ENCODE results near the gene PDZD2.
"Not testable (repeated sequence)": the region's sequence is repeated elsewhere in the genome, so short reads cannot be mapped to it uniquely, and the experiment has no call there.

PDZD2 gene

GRCh38 chr5:32115985-32116384 is 477.1 kb downstream of the PDZD2 start:
- Histone ChIP-seq H3F3A (ENCODE audit: low read depth) (no peaks in the 10 kb centered on the region), H3K9me2 (replicated peaks; ENCODE audit: low read depth, low read length) (no peaks in the 10 kb centered on the region), H3K27me3 (ENCODE audit: insufficient read depth, low read length, poor library complexity, severe bottlenecking) (no peaks in the 10 kb centered on the region), H3K36me3 (ENCODE audit: insufficient read depth, low read length) (peaks cover 26% of the 10 kb centered on the region; the same call in 1 of the 2 replicates), H3K4me1 (ENCODE audit: insufficient read depth, low read length, poor library complexity, severe bottlenecking) (no peaks in the 10 kb centered on the region), H3K9me3 (ENCODE audit: insufficient read depth, low read depth, low read length) (no peaks in the 10 kb centered on the region), H2AFZ (ENCODE audit: low read length) (no peak overlapping the region), H3K79me2 (ENCODE audit: insufficient read depth, low read length) (no peaks in the 10 kb centered on the region), H4K20me1 (ENCODE audit: insufficient read depth, low read length, poor library complexity, severe bottlenecking) (no peaks in the 10 kb centered on the region), H3K9ac (ENCODE audit: low read depth, low read length, poor library complexity, severe bottlenecking) (no peak overlapping the region), H3K4me3 (ENCODE audit: low read length, poor library complexity, severe bottlenecking) (no peak overlapping the region), H3K4me2 (ENCODE audit: low read depth, low read length, poor library complexity, severe bottlenecking) (no peak overlapping the region)
- TF ChIP-seq EZH2phosphoT487 (IDR thresholded peaks at IDR 0.05; ENCODE audit: borderline replicate concordance): no peak
- no peak for TF ChIP-seq CTCF (conservative IDR thresholded peaks at IDR 0.05; ENCODE audit: low read length)

GRCh38 chr5:32116574-32117313 is 477.8 kb downstream of the PDZD2 start:
- Histone ChIP-seq H3K9ac (ENCODE audit: low read depth, low read length, poor library complexity, severe bottlenecking) (no peak overlapping the region), H3K9me2 (replicated peaks; ENCODE audit: low read depth, low read length) (no peaks in the 10 kb centered on the region), H3F3A (ENCODE audit: low read depth) (no peaks in the 10 kb centered on the region), H4K20me1 (ENCODE audit: insufficient read depth, low read length, poor library complexity, severe bottlenecking) (no peaks in the 10 kb centered on the region), H2AFZ (ENCODE audit: low read length) (no peak overlapping the region), H3K36me3 (ENCODE audit: insufficient read depth, low read length) (peaks cover 22% of the 10 kb centered on the region; the same call in 1 of the 2 replicates), H3K4me2 (ENCODE audit: low read depth, low read length, poor library complexity, severe bottlenecking) (no peak overlapping the region), H3K4me3 (ENCODE audit: low read length, poor library complexity, severe bottlenecking) (no peak overlapping the region), H3K27me3 (ENCODE audit: insufficient read depth, low read length, poor library complexity, severe bottlenecking) (no peaks in the 10 kb centered on the region), H3K79me2 (ENCODE audit: insufficient read depth, low read length) (no peaks in the 10 kb centered on the region), H3K9me3 (ENCODE audit: insufficient read depth, low read depth, low read length) (no peaks in the 10 kb centered on the region), H3K4me1 (ENCODE audit: insufficient read depth, low read length, poor library complexity, severe bottlenecking) (no peaks in the 10 kb centered on the region)
- TF ChIP-seq CTCF (conservative IDR thresholded peaks at IDR 0.05; ENCODE audit: low read length): no peak
- no peak for TF ChIP-seq EZH2phosphoT487 (IDR thresholded peaks at IDR 0.05; ENCODE audit: borderline replicate concordance)

GRCh38 chr5:32118922-32119321 is 480.0 kb downstream of the PDZD2 start:
- H3K79me2 ChIP-seq (ENCODE audit: insufficient read depth, low read length); H3K9me3 ChIP-seq (ENCODE audit: insufficient read depth, low read depth, low read length); H3K9me2 ChIP-seq (replicated peaks; ENCODE audit: low read depth, low read length); H3K4me3 ChIP-seq (ENCODE audit: low read length, poor library complexity, severe bottlenecking); H3F3A ChIP-seq (ENCODE audit: low read depth); H3K27me3 ChIP-seq (ENCODE audit: insufficient read depth, low read length, poor library complexity, severe bottlenecking); H4K20me1 ChIP-seq (ENCODE audit: insufficient read depth, low read length, poor library complexity, severe bottlenecking); H2AFZ ChIP-seq (ENCODE audit: low read length); H3K4me2 ChIP-seq (ENCODE audit: low read depth, low read length, poor library complexity, severe bottlenecking); H3K4me1 ChIP-seq (ENCODE audit: insufficient read depth, low read length, poor library complexity, severe bottlenecking); H3K9ac ChIP-seq (ENCODE audit: low read depth, low read length, poor library complexity, severe bottlenecking): not testable (repeated sequence)
- peaks cover 25% of the 10 kb centered on the region; the same call in 1 of the 2 replicates for H3K36me3 ChIP-seq (ENCODE audit: insufficient read depth, low read length)

Measured in Loucy (cell line).